DOHH2 (cell line): Measurements from ENCODE around the gene MCEE.

Source experiments
- EZH2phosphoT487 ChIP-seq: fragments of 200-600 bp; sonication (generic); IDR thresholded peaks from 2 replicates; pipeline ENCODE4 v1.6.1; 2017; ENCODE audit warnings: borderline replicate concordance, mild to moderate bottlenecking, antibody characterized with exemption, low read length, moderate library complexity, mixed read lengths
- TF ChIP-seq, protein P1 (sequence below): fragments of 200-600 bp; sonication (generic); IDR thresholded peaks from one replicate; pipeline ENCODE4 v1.5.1; 2014; ENCODE audit warnings: antibody characterized with exemption, mild to moderate bottlenecking, low read depth, low read length; ENCODE audit not compliant: poor library complexity, severe bottlenecking

DNA sequence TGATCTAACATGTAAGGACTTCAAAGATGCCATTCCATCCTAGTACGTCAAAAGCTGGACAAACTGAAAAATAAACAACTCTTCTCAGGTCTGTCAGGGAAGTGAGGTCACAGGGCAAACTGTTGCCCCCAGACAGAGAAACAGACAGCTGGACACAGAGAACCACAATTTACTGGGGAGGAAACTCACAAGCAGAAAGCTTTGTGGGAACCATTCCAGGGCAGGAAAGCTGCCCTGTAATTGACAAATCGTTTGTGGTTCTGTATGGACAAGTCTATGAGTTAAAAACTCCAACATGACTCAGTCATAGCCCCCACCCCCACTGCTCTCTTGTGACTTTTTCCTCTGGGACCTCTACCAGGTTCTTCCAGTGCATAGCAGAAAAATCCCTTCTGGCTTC is 28.4 kb downstream of the MCEE start:
- TF ChIP-seq, protein P1, sequence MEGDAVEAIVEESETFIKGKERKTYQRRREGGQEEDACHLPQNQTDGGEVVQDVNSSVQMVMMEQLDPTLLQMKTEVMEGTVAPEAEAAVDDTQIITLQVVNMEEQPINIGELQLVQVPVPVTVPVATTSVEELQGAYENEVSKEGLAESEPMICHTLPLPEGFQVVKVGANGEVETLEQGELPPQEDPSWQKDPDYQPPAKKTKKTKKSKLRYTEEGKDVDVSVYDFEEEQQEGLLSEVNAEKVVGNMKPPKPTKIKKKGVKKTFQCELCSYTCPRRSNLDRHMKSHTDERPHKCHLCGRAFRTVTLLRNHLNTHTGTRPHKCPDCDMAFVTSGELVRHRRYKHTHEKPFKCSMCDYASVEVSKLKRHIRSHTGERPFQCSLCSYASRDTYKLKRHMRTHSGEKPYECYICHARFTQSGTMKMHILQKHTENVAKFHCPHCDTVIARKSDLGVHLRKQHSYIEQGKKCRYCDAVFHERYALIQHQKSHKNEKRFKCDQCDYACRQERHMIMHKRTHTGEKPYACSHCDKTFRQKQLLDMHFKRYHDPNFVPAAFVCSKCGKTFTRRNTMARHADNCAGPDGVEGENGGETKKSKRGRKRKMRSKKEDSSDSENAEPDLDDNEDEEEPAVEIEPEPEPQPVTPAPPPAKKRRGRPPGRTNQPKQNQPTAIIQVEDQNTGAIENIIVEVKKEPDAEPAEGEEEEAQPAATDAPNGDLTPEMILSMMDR = no peak
- no peak for TF ChIP-seq EZH2phosphoT487
